Gastroesophageal sphincter (tissue), 4 donors: ENCODE measurements around the gene IRAK2. TPM values are rescaled to one million over a fixed set of nuclear protein-coding genes. Genes with fewer than 3 reads are reported as not detected.

ENCODE experiments used
- ATAC-seq: fragments of 150-250 bp; one replicate; pipeline ENCODE4 v1.9.1; 2016; ENCODE audit warnings: mild to moderate bottlenecking, moderate library complexity
- H3K27ac ChIP-seq, 4 donors: fragments of 200-600 bp; sonication (generic) in 3 of 4; 1 replicate in 3 of 4; 2 replicates in 1 of 4; pipeline ENCODE4 v1.5.1; 2016 to 2019
- H3K27me3 ChIP-seq: fragments of 200-600 bp; sonication (generic); one replicate; pipeline ENCODE4 v1.5.1; 2019
- H3K36me3 ChIP-seq, 2 donors: fragments of 200-600 bp; sonication (generic); one replicate each; pipeline ENCODE4 v1.5.1; 2019; ENCODE audit warnings: control low read depth in 1 of 2
- H3K4me1 ChIP-seq, 3 donors: fragments of 200-600 bp; sonication (generic); 1 replicate in 2 of 3; 2 replicates in 1 of 3; pipeline ENCODE4 v1.5.1; 2016 to 2019; ENCODE audit warnings: control low read depth in 2 of 3
- H3K4me3 ChIP-seq, 2 donors: fragments of 200-600 bp; sonication (generic); one replicate each; pipeline ENCODE4 v1.5.1; 2019; ENCODE audit warnings: mild to moderate bottlenecking in 1 of 2, moderate library complexity in 1 of 2
- H3K9me3 ChIP-seq, 3 donors: fragments of 200-600 bp; sonication (generic); one replicate each; pipeline ENCODE4 v1.5.1; 2017 to 2019; ENCODE audit warnings: control low read depth in 2 of 3
- EP300 ChIP-seq: sonication (generic); formaldehyde crosslinking; IDR thresholded peaks from one replicate; pipeline ENCODE4 v1.6.1; 2017; ENCODE audit warnings: antibody characterized with exemption, mild to moderate bottlenecking
- POLR2A ChIP-seq, 2 donors: fragments of 450-650 bp; IDR thresholded peaks; one replicate each; pipeline ENCODE4 v1.6.1; 2017; ENCODE audit warnings: antibody characterized with exemption in 2 of 2, mild to moderate bottlenecking in 2 of 2, moderate library complexity in 1 of 2
- POLR2AphosphoS5 ChIP-seq: sonication (generic); formaldehyde crosslinking; IDR thresholded peaks from one replicate; pipeline ENCODE4 v1.6.1; 2017; ENCODE audit warnings: antibody characterized with exemption
- WGBS, 2 donors: methylation state at CpG; one replicate each; pipeline ENCODE4 v1.1.5; 2018; ENCODE audit warnings: low coverage in 1 of 2; 5-methylcytosine and 5-hydroxymethylcytosine counted together
- total RNA-seq, 4 donors: library from RNA; depleted of rRNA; stranded (reverse); fragments of >200 nt; gene quantifications; one replicate each; pipeline ENCODE4 v1.1.0, GENCODE V29; 2016
- TF ChIP-seq, protein P1 (sequence below), 4 experiments: fragments of 200-600 bp in 2 of 4; fragments of 450-650 bp in 2 of 4; sonication (generic) in 1 of 4; IDR thresholded peaks; one replicate each; pipeline ENCODE4 v1.5.1; 2017 to 2019; ENCODE audit warnings: antibody characterized with exemption in 4 of 4, mild to moderate bottlenecking in 2 of 4, moderate library complexity in 2 of 4

IRAK2 gene
- total RNA-seq, 4 donors from 2014 or later = 2.2 to 4.4 (median 3.3) TPM

DNA sequence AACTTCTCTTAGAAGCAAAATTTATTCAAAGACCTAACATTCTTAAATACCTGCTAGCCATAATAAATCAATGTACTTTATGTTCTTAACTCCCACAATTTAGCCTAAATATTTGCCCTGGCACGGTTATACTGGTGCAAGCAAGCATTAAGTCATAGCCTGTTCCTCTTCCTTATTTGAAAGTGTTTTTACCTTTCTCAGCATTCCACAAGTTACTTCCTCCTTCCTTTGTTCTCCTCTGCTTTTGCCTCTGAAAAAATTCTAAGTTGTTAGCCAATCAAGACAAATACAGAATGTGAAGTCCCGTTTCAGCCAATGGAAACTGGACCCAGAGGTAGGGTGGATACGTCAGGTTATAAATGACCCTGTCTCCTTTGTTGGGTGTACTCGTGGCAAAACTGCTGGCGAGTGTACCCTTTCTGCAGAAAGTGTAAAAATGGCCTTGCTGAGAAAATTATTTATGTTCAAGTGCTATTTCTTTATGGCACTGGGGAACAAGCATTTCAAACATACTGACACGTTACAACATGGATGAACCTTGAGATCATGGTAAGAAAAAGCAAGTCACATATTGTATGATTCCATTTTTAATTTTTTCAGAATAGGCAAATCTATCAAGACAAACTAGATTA lies 80.5 kb downstream of the IRAK2 start:
- no peak for ATAC-seq
- TF ChIP-seq POLR2AphosphoS5 (no peak), POLR2A (IDR thresholded peaks at IDR 0.05) (no peak), EP300 (no peak)
- TF ChIP-seq, protein P1, sequence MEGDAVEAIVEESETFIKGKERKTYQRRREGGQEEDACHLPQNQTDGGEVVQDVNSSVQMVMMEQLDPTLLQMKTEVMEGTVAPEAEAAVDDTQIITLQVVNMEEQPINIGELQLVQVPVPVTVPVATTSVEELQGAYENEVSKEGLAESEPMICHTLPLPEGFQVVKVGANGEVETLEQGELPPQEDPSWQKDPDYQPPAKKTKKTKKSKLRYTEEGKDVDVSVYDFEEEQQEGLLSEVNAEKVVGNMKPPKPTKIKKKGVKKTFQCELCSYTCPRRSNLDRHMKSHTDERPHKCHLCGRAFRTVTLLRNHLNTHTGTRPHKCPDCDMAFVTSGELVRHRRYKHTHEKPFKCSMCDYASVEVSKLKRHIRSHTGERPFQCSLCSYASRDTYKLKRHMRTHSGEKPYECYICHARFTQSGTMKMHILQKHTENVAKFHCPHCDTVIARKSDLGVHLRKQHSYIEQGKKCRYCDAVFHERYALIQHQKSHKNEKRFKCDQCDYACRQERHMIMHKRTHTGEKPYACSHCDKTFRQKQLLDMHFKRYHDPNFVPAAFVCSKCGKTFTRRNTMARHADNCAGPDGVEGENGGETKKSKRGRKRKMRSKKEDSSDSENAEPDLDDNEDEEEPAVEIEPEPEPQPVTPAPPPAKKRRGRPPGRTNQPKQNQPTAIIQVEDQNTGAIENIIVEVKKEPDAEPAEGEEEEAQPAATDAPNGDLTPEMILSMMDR (IDR thresholded peaks at IDR 0.05) = no peak
- Histone ChIP-seq H3K27ac (no peak overlapping the region), H3K4me3 (no peak overlapping the region), H3K27me3 (no peaks in the 10 kb centered on the region), H3K4me1 (peaks cover 0 to 21% (median 1%) of the 10 kb centered on the region in 3 donors), H3K36me3 (peaks cover 0 to 20% of the 10 kb centered on the region in 2 donors), H3K9me3 (peaks cover 0 to 16% (median 0%) of the 10 kb centered on the region in 3 donors)
- WGBS, 2 donors = 87 to 88% methylated on average over 5 to 6 of the region's 6 CpGs

DNA sequence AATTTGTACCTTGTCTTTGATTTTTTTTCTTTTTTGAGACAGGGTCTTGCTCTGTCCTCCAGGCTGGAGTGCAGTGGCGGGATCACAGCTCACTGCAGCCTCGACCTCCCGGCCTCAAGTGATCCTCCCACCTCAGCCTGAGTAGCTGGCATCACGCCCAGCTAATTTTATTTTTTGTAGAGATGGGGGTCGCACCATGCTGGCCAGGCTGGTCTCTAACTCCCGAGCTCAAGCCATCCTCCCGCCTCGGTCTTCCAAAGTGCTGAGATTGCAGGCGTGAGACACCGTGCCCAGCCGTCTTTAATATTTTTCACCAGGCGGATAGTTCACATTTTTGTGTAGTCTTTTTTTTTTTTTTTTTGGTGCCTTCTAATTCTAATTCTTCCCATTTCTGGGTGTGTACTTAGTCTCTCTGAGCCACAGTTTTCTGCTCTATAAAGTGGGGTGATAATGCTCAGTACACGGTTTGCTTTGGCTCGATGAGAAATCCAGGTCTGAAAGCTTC lies 83.0 kb downstream of the IRAK2 start:
- TF ChIP-seq POLR2AphosphoS5 (no peak), EP300 (no peak), POLR2A (IDR thresholded peaks at IDR 0.05) (no peak)
- TF ChIP-seq, protein P1 (IDR thresholded peaks at IDR 0.05) = no peak
- ATAC-seq = no peak
- Histone ChIP-seq H3K27ac (peak overlapping the region in 3 of 4 donors; percentile 90 to 98 (median 93)), H3K4me1 (peaks cover 0 to 46% (median 10%) of the 10 kb centered on the region in 3 donors), H3K27me3 (no peaks in the 10 kb centered on the region), H3K9me3 (peaks cover 0 to 16% (median 0%) of the 10 kb centered on the region in 3 donors), H3K4me3 (peak overlapping the region; percentile 56 to 82), H3K36me3 (peaks cover 0 to 32% of the 10 kb centered on the region in 2 donors)
- 19 to 22% methylated on average over 7 to 8 of the region's 14 CpGs for WGBS, 2 donors

DNA sequence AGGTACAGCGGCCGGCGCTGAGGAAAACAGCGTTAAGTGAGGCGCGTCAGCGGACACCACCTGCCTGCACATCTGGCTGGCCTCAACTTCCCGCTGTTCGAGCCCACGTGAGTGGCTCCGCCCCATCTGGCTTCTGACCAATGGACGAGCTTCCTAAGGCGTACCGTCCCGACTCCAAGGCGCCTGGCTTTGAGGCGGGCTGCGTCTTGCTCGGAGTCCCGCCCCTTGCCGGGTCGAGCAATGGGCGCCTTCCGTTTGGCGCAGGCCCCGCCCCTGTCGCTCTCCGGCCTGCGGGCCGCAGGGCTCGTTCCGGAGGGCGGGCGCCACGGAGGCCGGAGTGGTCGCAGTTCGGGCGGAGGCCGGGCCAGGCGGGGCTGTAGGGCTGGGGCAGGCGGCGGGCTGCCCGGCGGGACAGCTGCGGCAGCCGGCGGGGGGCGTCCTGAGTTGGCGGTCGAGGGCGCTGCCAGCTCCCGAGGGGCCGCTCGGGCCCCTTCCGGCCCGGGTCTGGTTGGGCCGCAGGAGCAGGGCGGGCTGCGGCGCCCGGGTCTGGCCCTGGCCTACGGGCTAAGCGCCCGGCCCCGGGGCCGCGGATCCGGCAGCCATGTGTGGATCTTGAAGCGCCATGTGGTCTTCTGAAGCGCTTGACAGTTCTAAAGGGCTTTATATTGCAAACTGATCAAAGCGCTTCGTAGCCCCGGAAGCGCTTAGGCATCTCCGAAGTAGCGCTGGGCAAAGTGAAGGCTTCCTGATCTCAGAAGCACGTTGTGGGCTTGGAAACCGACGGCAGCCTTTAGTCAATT lies 83.7 kb downstream of the IRAK2 start, which contains the start of gene TATDN2:
TATDN2 (plus strand) TSS at position 276 of the 800 bp plus-strand sequence. CDS start 742 bp downstream, outside the sequence.
- 0% methylated on average over 1 of the region's 80 CpGs; no CpG with 5 or more reads in 1 of the 2 donors for WGBS, 2 donors
- ATAC-seq = peak; percentile 99
- TF ChIP-seq EP300 (no peak), POLR2AphosphoS5 (peak; percentile 86), POLR2A (IDR thresholded peaks at IDR 0.05) (peak; percentile 92 to 93)
- TF ChIP-seq, protein P1 (IDR thresholded peaks at IDR 0.05) = peak in 1 of 4 experiments; percentile 21
- peak within 1 kb of the TSS; percentile 36 to 98 (median 92) for H3K27ac ChIP-seq
- H3K9me3 ChIP-seq = peaks cover 0 to 16% (median 0%) of the 10 kb centered on the region in 3 donors
- no peaks in the 10 kb centered on the region for H3K27me3 ChIP-seq
- H3K4me1 ChIP-seq = peaks cover 0 to 51% (median 10%) of the 10 kb centered on the region in 3 donors
- H3K4me3 ChIP-seq = peak within 1 kb of the TSS; percentile 56 to 82
- peaks cover 0 to 32% of the 10 kb centered on the region in 2 donors for H3K36me3 ChIP-seq

DNA sequence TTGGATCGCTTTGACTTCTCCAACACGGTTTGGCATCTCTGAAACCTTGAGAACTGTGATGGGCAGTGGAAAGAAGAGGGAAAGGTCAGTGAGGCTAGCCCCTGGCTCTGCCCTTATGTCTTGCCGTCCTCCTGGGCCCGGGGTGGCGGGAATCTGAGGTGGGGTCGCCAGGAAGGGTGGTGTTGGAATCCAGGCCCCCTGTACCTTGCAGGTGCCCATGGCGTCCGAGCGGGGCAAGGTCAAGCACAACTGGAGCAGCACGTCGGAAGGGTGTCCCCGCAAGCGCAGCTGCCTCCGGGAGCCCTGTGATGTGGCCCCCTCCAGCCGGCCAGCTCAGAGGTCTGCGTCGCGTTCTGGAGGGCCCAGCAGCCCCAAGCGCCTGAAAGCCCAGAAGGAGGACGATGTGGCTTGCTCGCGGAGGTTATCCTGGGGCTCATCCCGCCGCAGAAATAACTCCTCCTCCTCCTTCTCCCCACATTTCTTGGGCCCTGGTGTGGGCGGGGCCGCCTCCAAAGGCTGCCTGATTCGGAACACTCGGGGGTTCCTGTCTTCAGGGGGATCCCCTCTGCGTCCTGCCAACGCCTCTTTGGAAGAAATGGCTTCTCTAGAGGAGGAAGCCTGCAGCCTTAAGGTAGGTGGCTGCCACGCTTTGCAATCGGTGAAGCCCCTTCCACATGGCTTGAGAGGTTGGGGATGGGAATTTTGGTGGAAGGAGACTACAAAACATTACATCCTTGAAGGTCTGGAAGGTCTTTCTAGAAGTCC lies 84.4 kb downstream of the IRAK2 start:
- Histone ChIP-seq H3K27me3 (no peaks in the 10 kb centered on the region), H3K4me1 (peaks cover 0 to 57% (median 10%) of the 10 kb centered on the region in 3 donors), H3K9me3 (peaks cover 0 to 16% (median 0%) of the 10 kb centered on the region in 3 donors), H3K27ac (peak overlapping the region; percentile 36 to 98 (median 92)), H3K4me3 (peak overlapping the region; percentile 56 to 82), H3K36me3 (peaks cover 0 to 39% of the 10 kb centered on the region in 2 donors)
- TF ChIP-seq POLR2AphosphoS5 (no peak), POLR2A (IDR thresholded peaks at IDR 0.05) (no peak), EP300 (no peak)
- TF ChIP-seq, protein P1 (IDR thresholded peaks at IDR 0.05) = no peak
- no peak for ATAC-seq
- 6% methylated on average over 10 of the region's 32 CpGs; no CpG with 5 or more reads in 1 of the 2 donors for WGBS, 2 donors
